Jurkat, Clone E6-1 (cell line): ENCODE results near the gene RASGRP3. TPM values are rescaled to one million over a fixed set of nuclear protein-coding genes. Genes with fewer than 3 reads are reported as not detected.
A peak's percentile ranks its signal among the peaks of the same experiment; 100 is the strongest.
"Not testable (repeated sequence)": the region's sequence is repeated elsewhere in the genome, so short reads cannot be mapped to it uniquely, and the experiment has no call there.

Source experiments
- DNase-seq: peaks from one replicate; pipeline ENCODE4 v3.0.0-alpha.2; 2011; ENCODE audit warnings: low read depth, low spot score
- H3K4me3 ChIP-seq: 2 replicates; pipeline ENCODE4 v1.5.1; 2011; ENCODE audit warnings: mild to moderate bottlenecking, low read length, control low read depth, moderate library complexity
- polyA plus RNA-seq: library from polyadenylated mRNA; unstranded; fragments of >200 nt; gene quantifications from one replicate; pipeline ENCODE4 v1.2.1, GENCODE V29; 2012; ENCODE audit warnings: missing spikeins; ENCODE audit not compliant: insufficient read length, insufficient read depth

The RASGRP3 gene, protein sequence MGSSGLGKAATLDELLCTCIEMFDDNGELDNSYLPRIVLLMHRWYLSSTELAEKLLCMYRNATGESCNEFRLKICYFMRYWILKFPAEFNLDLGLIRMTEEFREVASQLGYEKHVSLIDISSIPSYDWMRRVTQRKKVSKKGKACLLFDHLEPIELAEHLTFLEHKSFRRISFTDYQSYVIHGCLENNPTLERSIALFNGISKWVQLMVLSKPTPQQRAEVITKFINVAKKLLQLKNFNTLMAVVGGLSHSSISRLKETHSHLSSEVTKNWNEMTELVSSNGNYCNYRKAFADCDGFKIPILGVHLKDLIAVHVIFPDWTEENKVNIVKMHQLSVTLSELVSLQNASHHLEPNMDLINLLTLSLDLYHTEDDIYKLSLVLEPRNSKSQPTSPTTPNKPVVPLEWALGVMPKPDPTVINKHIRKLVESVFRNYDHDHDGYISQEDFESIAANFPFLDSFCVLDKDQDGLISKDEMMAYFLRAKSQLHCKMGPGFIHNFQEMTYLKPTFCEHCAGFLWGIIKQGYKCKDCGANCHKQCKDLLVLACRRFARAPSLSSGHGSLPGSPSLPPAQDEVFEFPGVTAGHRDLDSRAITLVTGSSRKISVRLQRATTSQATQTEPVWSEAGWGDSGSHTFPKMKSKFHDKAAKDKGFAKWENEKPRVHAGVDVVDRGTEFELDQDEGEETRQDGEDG
- not detected for polyA plus RNA-seq

DNA sequence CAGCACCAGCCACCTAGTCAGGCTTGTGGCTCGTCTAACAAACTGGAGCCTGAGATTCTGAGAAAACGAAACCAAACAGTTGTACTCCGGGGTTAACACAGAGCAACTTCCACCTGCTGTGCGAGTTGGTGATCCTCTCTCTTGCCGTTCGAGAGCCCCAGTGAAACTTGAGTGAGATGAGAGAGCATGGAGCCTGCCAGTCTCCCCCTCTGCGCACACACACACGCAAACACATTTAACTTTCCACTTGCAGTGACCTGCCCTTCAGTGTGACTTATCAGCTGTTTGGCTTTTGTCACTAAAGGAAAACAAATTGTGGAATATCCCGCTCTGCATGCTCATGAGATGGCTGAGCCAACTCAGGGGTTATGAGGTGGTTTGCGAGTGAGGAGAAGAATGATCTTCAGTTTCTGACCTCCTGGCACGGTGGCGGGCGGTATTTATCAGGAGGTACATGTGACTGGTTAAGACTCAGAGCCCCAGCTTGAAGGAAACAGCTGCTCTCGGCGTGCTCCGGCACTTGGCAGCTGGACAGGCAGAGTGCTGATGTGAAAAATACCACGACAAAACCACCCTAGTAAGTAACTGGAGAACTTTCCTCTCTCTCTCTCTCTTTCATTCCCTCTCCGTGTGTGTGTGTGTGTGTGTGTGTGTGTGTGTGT, at the start of gene RASGRP3:
RASGRP3 (plus strand) TSS at position 519 of the 662 bp plus-strand sequence. CDS start 38,488 bp downstream, outside the sequence.
- peak; percentile 49 for DNase-seq
- H3K4me3 ChIP-seq, result peak within 1 kb of the TSS; percentile 62

DNA sequence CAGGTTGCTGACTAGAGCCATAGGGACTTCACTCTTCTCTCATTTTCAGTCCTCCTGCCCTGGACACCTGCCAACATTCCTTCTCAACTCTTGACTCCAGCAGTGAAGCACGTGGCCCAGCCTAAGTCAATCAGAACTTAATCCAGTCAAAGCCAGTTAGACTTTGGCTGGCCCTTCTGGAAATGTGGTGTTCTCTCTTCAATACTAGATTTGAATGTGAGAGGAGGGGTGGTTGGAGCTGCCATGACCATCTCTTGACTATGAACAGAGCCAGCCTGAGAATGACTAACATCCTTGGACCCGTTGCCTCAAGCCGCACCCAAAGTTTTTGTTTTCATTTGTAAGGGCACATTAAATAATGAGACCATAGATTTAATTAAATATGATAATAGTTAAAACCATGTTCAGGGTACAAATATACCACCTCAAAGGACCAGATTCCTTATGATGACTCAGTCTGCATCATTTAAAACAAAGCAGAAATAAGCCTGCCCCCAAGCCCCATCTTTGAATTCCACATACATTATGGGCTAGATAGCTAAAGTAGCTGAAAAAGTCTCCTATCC, 49.7 kb upstream of the RASGRP3 start:
- DNase-seq, result no peak
- H3K4me3 ChIP-seq, result no peak overlapping the region

DNA sequence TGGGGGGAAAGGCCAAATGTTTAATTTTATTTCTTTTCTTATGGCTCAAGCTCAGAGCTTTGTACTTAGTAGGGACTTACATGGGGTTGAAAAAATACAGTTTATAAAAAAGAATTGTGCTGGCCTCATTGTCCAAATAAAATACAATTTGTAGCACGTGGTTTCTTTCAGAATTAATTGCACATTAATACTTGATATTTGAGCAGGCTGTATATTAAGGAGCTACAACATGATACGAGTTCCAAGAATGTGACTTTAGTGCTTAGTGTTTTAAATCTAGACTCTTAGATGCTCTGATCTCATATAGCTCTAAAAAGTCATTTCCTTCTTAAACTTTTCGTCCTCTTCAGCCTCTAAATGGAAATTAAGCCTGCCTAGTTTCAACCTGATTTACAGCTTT, 46.4 kb upstream of the RASGRP3 start:
- H3K4me3 ChIP-seq, result no peak overlapping the region
- no peak for DNase-seq

DNA sequence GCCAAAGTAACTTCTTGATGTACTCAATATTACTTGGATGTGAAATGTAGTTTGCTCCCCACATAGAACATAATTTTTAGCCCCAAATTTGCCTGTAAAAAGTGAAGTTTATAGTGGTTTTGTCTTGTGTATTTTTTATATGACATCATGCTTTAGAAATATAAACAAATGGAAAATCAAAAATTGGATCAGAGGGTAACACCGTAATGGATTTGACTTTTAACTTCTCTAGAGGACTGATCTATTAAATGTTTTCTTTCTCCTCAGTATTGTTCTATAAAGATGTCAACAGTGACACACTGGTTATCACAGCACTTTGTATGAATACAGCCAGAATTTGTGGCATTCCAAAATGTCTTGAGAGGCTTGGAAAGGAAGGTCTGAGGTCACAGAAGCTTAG, 45.6 kb upstream of the RASGRP3 start:
- no peak for DNase-seq
- H3K4me3 ChIP-seq, result no peak overlapping the region

DNA sequence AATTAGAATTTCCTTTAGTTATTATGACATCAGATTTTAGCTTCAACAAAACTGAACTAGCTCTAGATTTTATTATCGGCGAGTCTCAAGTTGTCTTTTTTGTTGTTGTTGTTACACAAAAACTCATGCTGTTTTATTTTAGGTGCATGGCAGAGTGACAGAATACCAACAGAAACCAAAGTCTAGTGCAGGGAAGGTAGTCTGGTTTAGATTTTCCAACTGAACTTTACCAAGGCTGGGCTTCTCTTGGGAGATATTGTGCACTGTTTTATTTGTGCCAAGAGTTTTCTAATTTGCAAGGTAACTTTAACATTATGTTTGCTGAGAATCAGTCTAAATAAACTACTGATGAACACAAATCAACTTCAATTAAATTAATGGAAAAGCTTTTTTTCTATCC, 43.6 kb upstream of the RASGRP3 start:
- DNase-seq, result no peak

DNA sequence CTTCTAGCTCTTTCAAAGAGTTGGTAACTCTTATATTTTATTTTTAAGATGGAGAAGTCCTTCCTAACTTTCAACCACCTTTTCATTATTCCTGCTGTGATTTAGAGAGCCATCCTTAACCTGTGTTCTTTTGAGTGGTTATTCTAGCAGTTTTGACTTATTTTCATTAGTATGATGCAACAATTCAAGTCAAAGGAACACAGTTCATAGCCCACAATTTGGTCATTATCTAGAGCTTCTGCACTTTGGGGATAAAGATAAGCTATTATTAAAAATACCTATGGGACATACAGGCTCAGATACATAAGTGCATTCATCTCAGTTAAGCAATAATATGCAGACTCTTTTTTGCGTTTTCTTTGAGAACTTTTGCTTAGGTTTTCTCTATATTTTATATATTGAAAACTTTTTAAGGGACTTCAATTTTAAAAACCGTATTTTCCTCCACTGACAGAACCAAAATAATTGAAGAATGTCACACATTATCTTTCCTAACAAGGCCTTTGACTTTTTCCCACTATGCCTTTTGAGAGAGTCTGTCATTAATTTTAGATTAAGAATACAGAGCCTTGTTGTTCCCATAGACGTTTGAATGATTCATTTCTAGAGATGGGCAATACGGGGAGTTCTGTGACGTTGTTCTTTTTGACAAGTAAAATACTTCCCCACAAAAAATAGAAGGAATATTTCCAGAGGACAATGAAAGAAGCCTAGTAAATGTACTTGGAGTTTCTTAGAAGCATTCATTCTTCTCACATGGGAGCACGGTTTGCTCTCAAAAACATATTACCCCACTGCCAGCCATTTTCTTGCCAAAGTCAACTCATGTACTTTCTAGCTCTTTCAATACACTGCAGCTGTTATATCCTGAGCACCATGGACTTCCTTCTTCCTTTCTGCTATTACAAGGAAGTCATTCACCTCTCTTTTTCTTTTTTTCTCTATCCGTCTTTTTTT, 42.9 kb upstream of the RASGRP3 start:
- DNase-seq, result no peak
- no peak overlapping the region for H3K4me3 ChIP-seq

More for the DNA sequence above, 43.6 kb upstream of the RASGRP3 start:
- H3K4me3 ChIP-seq, result no peak overlapping the region

DNA sequence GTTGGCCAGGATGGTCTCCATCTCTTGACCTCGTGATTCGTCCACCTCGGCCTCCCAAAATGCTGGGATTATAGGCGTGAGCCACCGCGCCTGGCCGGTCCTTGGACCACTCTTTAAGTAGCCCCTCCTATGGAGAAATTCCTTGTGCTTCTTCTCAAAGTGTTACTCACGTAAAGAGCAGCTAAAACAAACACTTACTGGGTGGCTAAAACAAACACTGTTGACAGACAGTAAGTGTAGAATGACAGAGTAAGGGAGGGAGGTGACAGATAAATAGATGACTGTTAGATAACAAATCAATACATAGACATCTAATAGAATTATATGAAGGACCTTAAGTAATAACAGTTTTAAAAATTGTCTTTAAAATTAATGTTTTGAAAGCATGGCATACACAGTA, 40.9 kb upstream of the RASGRP3 start:
- H3K4me3 ChIP-seq, result no peak overlapping the region
- no peak for DNase-seq

DNA sequence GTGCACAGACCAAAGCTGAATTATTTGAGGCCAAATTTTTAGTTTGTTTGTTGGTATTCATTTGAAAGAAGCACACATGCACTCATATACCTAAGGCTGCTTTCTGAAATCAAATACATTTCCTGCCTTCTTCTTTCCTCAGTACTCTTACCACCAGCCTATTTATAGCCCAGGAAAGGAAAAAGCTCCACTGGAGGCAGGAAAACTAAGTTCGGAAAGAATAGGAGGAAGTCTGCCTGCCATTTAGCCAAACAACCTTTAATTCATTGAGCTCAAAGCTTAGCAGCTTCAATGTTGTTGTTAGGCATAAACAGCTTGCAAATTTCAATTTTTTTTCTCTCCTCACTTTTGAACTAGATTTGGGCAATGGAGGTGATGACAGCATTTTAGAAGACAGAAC, 40.4 kb upstream of the RASGRP3 start:
- H3K4me3 ChIP-seq, result no peak overlapping the region
- no peak for DNase-seq

DNA sequence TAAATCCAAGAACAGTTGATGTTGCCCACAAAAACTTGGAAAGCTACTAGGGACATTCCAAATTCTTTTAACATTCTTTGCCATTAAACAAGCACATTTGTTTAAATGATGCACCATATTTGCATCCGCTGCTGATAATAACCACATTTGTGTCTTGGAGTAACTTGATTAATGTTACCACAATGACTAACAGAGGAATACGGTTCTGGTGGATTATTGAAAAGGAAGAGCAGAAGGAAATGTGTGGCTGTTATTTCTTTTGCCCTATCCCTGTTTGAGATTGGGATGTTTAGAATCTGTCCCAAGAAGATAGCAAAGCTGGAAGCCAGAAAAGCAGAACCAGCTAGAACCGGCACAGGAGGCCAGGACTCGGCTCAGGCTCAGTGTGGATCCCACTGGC, 39.2 kb upstream of the RASGRP3 start:
- DNase-seq, result no peak

DNA sequence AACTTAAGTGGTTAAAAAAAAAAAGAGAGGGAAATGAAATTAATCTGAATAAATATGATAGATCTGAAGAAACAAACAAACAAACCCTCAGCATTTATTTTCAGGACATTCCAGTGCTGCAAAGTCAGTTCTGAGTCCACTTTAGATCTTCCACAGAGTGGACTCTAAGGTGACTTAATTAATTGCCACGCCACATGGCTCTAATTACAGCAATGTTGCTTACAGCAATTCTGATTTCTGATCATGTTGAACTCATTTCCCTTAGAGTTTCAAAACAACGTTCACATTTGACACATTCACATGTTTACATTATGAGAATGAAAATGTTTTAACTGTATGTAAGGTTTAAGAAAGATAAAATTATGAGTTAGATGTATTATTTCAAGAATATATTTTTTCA, 38.6 kb upstream of the RASGRP3 start:
- no peak overlapping the region for H3K4me3 ChIP-seq
- DNase-seq, result no peak

More for the DNA sequence above, 39.2 kb upstream of the RASGRP3 start:
- H3K4me3 ChIP-seq, result no peak overlapping the region

DNA sequence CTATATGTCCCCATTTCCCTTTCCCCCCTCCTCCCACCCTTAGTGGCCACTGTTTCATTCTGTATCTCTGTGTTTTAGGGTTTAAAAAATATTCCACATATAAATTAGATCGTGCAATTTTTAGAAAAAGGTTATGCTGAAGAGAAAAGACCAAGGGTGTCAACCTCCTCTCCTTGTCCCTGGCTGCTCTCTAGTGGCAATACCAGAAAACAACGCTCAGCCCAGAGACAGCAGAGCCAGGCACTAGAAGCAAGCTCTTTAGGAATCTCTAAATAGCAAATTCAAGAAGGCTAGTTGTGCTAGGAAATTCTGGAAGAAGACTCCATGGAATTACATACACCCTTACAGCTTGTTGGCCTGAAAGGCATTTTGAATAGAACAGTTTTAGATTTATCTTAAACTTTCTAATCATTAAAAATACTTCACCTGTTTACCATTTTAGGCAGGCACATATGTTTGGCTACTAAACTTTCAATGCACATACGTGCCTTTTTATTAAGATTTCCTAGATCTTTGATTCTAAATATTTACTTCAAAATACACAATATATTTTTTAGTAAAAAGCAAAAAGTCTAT, 35.1 kb upstream of the RASGRP3 start:
- H3K4me3 ChIP-seq, result no peak overlapping the region
- DNase-seq, result peak; percentile 28

DNA sequence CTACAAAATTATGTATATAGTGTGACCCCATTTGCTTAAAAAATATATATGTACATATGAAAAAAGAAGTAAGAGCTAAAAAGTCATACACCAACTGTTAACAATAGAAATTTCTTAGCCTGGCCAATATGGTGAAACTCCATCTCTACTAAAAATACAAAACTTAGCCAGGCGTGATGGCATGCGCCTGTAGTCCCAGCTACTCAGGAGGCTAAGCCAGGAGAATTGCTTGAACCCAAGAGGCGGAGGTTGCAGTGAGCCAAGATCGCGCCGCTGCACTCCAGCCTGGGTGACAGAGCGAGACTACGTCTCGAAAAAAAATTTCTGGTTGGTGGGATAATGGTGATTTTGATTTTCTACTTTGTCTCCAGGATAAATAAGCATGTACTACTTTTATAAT, 34.4 kb upstream of the RASGRP3 start:
- not testable (repeated sequence) for H3K4me3 ChIP-seq, DNase-seq

DNA sequence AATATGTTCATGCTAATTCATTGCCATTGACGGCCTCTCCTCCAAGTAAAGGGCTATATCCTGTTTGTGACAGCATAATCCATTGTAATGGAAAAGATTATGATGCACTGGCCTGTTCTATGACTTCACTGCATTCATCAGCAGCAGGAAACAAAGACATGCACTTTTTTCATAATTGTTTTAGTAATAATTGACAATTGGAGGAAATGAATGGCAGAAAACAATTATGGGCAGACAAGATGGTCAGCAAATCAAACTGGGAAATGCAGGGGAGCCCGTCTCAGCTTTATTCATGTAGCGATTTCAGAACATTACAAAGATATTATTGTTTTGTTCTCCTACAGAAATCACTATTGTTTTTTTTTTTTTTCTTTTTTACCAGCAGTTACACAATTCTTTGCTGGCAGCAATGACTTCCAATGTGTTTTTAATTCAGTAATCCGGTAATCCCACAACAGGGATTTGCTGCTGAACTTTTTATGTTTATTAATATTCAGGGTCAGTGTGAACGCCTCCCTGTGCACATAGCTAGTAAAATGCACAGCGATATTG, 33.8 kb upstream of the RASGRP3 start:
- DNase-seq, result no peak

DNA sequence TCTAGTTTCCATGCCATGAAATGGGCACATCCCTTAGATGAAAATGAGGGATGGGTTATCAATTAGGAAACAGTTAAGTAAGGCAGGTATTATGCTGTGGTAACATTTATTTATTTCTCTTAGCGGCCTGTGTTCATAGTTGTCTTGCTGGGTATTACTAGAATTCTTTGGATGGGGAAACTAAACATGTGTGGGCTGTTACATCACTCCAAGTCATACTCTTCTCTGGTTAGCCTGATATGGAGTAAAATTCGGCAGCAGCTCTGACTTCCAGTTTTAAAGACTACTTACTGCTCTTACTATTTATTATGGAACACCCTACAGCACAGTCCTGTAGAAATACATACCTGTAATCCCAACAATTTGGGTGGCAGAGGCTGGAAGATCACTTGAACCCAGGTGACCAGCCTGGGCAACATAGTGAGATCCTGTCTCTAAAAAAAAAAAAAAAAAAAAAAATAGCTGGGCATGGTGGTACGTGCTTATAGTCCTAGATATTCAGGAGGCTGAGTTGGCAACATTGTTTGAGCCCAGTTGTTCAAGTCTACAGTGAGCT, 33.1 kb upstream of the RASGRP3 start:
- H3K4me3 ChIP-seq, result no peak overlapping the region
- no peak for DNase-seq

More for the DNA sequence above, 33.8 kb upstream of the RASGRP3 start:
- H3K4me3 ChIP-seq, result no peak overlapping the region

DNA sequence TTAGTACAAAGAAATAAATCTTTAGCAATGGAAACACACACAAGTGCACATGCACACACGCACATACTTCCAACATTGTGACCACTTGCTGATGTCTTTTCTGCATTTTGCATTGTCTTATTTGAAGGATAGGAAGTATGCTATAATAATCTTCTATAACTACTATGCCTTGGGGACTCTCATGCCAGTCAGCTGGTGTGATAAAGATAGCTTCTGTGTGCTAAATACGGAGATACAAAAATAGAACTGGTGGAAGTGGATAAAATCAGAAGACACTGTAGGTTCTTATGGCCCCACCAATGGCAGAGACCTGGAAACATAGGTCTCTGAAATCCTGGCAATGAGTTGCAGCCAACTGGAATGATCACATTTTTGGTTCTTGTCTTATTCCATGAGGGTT, 31.5 kb upstream of the RASGRP3 start:
- DNase-seq, result no peak
- no peak overlapping the region for H3K4me3 ChIP-seq

DNA sequence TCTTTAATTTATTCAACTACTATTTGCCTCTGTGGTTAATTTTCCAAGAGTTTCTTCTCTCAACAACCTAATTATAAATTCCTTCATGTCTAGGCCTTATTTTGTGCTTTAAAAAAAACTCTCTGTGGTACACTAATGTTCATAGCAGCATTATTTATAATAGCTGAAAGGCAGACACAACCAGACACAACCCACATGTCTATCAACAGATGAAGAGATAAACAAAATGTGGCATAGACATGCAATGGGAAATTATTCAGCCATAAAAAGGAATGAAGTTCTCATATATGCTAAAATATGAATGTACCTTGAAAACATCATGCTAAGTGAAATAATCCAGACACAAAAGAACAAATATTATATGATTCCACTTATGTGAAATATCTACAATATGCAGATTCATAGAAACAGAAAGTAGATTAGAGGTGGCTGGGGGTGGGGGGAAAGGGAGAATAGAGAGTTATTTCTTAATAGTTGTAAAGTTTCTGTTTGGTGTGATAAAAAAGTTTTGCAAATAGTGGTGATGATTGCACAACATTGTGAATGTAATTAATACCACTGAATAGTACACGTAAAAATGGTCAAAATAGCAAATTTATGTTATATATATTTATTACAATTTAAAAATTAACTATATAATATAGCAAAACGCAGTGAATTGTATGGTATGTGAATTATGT, 28.1 kb upstream of the RASGRP3 start:
- no peak for DNase-seq
- no peak overlapping the region for H3K4me3 ChIP-seq

DNA sequence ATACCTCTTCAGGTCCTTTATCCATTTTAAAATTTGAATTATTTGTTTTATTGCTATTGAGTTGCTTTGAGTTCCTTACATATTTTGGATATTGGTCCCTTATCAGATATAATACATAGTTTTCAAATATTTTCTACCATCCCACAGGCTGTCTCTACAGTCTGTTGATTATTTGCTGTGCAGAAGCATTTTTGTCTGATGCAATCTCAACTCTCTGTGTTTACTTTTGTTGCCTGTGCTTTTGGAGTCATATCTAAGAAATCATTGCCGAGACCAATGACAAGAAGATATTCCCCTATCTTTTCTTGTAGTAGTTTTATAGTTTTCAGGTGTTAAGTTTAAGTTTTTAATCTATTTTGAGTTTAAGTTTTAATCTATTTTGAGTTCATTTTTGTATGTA, 25.2 kb upstream of the RASGRP3 start:
- no peak for DNase-seq
- no peak overlapping the region for H3K4me3 ChIP-seq
